ENCODE data around the gene PDE4D.

The PDE4D gene

DNA sequence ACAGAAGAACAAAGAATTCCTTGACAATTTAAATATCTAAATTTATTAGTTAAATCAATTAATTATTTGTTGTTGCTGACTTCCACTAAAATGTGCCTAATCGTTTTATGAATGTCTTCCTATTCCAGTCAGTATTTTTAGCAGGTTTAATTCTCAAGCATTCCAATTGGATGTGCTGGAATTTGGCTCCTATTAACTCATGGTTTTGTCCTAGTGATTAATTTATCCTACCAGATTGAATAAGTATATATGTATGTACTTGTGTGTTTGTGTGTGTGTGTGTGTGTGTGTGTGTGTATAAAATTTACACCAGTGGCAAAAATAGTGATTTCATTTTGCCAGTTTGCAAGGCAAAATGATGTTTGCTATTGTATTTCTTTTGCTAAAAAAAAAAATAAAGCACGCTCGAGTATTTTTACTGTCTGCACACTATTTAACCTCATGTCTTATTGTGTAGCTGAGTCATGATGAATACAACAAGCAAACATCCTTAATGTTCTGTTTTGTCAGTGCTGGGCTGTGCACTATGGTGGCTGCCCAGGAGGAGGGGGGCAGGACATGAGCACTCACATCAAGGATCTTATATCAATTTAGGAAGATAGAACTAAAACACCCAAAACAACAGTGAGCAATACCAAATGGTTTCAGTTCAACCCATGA lies 375.5 kb downstream of the PDE4D start:
- DNase-seq (ENCODE audit: low read depth in 2 of 2): no peak

DNA sequence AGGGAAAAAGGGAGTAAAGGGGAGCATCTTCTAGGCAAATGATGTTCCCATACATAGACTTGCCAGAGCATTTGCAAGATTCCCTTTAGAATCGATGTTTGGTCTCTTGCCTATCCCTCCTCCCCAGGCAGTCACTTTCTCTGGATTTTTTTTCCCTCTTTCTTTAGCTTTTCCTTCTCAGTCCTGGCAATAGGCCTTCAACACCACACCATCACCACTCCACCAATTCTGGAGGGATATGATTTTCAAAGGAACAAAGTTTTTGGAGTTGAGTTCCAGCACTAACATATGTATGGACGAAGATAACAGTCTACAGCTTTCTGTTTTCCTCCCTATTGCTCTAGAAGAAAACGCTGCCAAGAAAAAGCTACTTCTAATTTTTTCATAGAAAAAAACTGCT lies 377.4 kb downstream of the PDE4D start:
- no peak for DNase-seq (ENCODE audit: low read depth in 2 of 2)

DNA sequence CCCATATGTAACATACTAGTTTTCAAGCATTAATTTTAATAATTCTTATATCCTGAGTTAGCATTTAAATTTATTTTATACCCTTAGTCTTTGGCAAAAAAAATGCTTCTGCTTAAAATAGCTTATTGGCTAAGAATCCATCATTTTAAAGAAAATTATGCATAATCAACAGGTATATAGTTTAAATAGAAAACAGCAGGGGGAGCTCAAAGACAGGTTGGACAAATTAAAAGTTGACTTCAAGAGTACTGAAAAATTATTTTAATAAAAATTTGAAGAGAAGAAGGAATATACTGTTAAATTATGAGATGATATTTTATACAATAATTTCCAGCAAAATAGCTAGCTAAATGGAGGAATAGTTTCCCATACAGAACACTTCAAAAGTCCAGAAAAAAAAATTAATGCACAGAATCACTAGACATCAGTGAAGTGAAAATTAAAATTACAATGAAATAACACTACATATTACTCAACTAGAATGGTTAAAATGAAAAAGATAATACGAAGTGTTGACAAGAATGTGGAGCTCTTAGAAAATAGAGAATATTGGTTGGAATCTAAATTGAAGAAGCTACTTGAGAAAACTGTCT lies 387.1 kb downstream of the PDE4D start:
- no peak for DNase-seq (ENCODE audit: low read depth in 2 of 2)

DNA sequence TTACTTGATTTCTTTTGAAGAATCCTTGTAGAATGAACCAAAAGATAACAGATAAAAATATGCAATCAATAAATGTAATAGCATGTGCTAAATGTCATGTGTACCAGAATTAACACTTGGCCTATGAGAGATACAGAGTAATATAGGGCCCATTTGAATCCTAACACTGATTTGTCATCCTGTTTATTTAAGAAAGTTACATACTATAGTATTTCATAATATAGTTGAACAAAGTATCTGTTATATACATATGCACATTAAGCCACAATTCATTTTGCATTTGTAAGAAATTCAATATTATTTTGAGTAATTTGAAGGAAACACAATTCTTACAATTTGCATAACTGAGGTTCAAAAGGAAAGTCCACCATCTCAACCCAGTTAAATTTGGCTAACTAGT lies 389.5 kb downstream of the PDE4D start:
- no peak for DNase-seq (ENCODE audit: low read depth in 2 of 2)

DNA sequence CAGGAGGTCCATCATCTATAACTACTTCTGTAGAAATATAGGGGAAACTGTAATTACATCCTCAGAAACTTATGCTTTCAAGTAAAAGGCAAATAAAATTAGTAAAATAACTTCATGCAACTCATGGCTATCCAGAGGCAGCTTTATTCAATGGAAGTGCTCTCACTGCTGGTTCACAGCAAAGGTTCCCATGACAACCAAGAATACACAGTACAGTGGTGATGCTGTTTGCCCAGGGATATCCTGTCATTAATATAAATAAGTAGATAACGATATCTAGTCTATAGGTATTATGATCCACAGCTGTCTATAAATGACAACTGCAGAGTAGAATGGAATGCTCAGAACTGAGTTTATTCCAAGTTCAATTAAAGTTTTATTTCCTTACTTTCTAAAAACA lies 390.3 kb downstream of the PDE4D start:
- no peak for DNase-seq (ENCODE audit: low read depth in 2 of 2)

DNA sequence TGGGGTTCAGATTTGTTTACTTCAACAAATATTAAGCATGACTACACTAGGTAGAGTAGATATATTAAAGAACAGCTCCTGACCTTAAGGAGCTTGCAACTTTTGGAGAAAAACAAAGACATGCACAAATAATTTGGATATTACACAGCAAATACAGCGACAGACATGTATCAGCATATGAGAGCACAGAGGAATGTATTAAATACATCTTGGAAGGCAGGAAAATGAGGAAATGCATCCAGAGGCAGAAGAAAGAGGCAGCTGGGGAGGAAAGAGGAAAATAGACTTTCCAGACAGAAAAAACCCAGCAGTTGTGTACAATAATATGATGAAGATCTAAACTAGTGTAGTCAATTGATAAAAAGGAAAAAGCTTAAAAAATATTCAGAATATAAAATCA lies 392.2 kb downstream of the PDE4D start:
- no peak for DNase-seq (ENCODE audit: low read depth in 2 of 2)

DNA sequence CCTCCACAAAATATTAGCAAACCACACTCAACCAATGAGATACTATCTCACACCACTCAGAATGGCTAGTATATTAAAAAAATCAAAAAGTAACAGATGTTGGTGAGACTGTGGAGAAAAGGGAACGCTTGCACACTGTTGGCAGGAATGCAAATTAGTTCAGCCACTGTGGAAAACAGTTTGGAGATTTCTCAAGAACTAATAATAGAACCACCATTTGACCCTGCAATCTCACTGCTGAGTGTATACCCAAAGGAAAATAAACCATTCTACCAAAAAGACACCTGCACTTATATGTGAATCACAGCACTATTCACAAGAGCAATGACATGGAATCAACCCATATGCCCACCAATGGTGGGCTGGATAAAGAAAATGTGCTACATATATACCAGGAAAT lies 393.5 kb downstream of the PDE4D start:
- no peak for DNase-seq (ENCODE audit: low read depth in 2 of 2)

DNA sequence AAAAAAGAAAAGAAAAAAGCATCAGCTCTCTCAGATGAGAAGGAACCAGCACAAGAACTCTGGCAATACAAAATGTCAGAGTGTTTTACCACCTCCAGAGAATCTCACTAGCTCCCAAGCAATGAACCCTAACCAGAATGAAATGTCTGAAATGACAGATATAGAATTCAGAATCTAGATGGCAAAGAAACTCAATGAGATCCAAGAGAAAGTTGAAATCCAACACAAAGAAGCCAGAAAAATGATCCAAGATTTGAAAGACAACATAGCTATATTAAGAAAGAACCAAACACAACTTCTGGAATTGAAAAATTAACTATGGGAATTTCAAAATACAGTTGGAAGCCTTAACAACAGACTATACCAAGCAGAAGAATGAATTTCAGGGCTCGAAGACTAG lies 396.3 kb downstream of the PDE4D start:
- DNase-seq (ENCODE audit: low read depth in 2 of 2): no peak

DNA sequence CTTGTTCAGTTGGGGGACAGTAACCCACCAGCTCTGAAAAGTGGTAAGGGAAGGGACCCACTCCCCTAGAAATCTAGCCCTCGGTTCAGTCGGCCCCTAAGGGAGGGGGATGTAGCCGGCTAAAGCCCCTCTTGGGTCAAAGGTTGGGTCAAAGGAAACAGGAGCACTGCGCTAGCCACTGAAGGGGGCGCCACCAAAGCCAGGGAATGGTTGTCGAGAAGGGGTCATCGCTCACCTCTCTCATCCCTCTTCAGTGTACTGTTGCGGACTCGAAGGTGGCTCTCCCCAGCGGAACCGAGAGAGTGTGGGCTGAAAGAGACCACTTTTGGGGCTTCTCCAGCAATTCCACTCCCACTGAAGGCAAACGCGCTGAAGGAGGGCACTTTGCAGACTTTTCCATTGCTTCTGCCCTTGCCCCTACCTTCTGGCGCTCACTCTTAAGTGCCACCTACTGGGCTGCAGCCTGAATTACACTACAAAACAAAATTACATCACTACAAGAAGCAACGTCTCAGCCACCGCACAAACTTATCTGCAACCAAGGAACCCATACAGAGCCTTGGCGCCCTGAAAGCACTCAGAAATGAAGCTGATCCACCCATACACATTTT lies 396.9 kb downstream of the PDE4D start:
- DNase-seq (ENCODE audit: low read depth in 2 of 2): no peak

DNA sequence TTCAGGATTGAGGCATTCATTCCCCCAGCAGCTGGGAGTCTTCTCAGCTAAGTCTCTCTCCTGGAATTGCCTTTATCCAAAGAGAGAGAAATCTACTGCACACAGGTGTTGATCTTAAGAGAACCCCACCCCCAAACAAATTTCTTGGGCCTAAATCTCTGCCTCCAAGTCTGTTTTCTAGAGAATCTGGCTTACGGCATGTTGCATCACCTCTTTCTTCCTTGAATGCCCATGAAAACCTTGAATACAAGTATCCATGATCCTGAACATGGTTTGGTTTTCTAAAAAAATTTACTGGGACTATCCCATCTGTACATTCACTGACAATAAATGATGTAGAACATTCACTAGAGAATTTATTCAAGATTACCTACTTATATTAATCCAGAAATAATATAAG lies 401.6 kb downstream of the PDE4D start:
- no peak for DNase-seq (ENCODE audit: low read depth in 2 of 2)

DNA sequence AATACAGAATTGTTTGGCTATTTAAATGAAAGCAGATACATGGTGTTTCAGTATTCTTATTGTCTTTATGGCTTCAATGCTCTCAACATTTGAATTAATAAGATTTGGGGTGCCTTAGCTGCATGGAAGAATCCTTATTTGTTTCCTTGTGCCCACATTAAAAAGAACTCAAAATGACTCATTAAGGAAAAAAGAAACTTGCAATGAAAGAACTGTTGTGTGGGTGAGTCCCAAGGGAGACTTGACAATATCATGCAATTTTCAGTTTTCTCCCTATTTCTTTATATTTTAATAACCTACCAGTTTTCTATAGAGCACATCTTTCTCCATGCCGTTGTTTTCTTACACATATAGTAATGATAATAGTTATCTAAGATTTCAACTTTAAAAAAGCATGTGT lies 404.0 kb downstream of the PDE4D start:
- no peak for DNase-seq (ENCODE audit: low read depth in 2 of 2)

DNA sequence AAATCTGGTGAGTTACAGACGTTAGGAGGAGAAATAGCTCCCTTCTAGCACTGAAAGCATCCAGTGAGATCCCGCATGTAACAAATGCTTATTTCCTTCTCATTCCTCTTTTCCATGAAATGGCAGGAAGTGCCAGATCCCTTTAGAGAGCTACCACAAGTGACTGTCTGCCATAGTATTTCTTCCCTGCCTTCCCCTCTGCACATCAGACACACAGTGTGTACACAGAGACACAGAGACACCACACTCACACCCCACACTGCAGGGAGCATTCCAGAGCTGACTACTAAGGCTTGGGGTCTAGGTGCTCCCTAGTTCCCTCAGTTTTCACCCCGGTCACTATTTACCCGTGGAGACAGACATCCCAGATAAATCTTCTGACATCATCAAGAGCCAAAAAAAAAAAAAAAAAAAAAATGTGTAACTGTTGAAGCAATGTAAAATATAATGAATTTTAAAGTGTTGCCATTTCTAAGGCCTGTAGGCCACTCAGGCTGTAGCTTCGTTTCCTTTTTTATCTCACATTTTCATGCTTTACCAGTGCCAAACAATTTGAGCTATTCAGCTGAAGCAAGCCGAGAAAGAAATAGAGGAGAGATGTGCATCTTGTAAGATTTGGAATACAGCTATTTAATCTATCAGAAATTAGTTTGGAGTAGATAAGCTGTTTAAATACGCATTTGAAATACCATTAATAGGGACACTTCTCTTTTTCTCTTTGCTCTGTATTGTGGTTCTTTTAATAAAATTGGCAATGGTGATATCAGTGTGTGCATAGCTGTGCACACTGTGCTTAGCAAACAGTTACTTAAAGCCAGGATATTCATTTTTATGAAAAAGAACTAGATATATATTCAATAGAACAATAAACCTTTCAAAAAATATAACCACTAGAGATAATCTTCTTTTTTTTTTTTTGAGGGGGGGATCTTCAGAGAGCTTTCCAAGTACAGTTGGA lies 405.5 kb downstream of the PDE4D start:
- DNase-seq (ENCODE audit: low read depth in 2 of 2): no peak

DNA sequence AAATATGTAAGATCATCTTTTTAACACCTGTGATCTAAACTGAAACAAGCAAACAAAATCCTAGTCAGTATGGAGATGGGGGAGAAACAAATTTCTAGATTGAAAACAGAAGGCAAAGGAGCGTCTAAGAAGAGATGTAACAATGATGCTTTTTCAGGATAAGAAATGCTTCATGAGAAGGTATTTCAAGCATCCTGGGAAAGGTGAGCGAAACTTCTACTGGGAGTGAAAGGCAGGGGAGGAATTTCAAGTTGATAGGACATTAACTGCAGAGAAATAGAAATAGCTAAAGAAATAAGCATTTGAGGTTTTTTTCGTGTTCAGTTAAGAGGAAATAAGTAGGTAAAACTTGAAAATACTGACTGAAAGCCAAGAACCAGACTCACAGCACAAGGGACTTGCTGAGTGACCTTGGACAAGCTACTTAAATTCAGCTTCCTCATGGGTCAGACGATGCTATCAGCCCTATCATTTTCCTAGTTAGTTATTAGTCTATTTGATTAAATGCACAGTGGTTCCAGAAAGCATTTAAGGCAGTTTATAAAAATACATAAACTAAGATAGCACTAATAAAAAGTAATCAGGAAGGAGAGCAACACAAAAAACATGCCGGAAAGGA lies 406.3 kb downstream of the PDE4D start:
- no peak for DNase-seq (ENCODE audit: low read depth in 2 of 2)

DNA sequence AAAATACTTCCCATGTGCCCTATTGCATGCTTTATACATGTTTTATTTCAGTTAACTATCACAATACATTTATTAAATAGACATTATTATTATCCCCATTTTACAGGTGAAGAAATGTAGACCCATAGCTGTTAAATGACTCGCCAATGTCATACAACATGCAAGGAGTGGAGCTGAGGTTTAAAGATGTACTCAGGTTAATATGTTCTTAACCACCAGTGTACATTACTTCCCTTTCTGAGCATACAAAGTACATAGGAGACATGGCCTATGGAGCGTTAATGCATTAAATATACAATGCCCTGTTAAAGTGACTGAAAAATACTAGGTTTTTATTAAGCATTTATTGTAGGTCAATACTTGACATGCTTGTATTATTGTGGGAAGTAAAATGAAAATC lies 407.0 kb downstream of the PDE4D start:
- DNase-seq (ENCODE audit: low read depth in 2 of 2): no peak

DNA sequence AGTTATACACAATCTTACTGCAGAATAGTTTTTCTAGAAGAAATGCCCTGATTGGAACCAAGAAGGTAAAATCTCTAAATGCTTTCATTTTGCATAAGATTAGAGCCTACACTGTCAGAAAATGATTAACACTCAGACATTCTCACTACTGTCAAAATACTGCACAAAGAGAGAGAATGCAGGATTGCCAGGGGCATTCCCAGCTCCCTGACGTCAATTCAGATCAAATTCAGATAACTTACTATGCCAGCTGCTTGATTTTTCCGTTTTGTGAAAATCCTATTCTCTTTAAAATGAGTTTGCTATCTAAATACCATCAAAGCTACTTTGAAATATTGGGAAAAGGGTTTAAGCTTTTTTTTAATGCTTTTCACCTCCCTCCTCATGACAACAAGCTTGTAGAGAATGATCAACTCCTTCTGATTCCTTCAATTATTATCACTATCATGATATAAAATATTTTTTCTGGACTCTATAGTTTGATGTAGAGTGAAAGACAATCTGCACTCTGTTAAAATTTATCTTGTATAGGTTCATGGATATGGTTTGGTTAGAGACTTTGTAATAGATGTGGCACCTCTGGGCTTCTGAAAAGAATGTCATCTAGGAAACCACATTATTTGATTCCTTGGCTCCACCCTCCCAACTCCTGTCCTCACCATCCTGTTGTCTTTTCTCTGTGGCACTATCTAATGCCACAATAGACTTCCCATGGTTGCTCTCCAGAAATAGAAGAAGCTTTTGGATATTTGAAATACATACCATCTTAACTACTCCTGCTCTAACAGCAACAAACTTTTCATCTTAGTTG lies 407.7 kb downstream of the PDE4D start:
- DNase-seq (ENCODE audit: low read depth in 2 of 2): no peak

DNA sequence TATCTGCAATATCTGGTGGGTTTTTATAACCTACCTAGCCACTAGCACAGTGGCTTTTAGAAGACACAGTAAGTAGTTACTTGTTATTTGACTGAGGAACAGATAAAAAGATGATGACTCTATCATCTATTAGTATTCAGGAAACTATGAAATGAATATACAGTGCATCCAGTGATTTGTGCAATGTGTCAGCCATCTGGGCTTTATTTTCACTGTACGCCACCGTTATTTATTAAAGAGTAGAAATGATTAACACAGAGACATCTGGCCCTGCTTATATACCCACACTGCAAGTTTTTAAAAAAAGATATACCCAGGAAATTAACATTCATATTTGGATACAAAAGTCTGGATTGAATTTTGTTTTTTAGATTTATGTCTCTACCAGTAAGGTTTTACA lies 408.4 kb downstream of the PDE4D start:
- DNase-seq (ENCODE audit: low read depth in 2 of 2): no peak

DNA sequence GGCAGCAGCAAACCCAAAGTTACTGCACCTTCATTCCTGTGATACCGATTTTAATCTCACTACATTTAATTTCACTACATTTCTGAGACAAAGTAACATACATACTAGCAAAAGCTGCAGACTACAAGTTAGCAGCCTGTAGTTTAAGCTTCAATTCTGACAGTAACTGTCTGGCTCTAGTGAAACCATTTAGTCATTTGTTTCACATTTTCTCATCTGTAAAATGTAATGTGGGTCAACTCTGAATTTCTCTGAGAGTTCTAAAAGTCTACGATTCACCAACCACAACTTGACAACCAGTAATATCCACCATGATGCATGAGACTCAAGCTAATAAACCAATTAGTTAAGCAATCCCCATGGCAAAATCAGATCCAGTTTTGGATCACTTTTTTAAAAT lies 408.9 kb downstream of the PDE4D start:
- DNase-seq (ENCODE audit: low read depth in 2 of 2): no peak

DNA sequence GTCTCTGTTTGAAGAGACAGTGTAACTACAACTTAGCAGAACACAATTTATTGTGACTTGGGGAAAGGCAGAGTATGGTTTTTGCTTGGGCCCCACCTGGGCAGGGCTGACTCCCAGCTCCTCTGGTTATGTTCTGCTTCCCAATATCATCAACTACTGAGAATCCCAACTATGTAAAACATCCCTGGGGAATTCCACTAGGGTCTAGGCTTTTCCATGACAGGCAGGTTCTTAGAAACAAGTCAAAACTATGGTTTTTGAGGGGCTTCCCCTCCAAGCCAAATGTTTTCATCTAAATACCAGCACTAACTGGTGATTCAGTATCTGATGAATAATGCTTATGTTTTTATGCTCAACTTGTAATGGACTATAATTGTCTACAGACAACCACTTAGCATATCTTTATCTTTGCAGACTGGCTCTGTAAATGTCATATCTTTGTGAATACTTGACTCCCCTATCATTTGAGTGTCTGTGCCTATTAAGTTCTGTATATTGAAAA lies 409.5 kb downstream of the PDE4D start:
- DNase-seq (ENCODE audit: low read depth in 2 of 2): no peak

DNA sequence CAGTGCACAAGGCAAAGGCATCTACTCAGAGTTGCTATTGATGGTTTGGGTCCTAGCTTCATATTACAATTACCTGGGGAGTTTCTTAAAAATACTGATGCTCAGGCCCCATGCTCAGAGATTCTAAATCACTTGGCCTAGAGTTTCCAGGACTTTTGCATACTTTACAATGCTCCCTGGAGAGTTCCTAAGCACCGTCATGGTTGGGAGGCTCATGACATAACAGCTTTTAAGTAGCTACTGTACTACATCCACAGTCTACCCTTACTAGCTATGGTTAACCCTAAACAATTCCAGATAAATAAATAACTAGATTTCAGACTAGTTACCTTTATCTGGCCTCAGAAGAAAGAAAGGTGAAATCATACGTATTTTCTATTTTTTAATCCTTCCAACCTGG lies 414.4 kb downstream of the PDE4D start:
- DNase-seq (ENCODE audit: low read depth in 2 of 2): no peak

DNA sequence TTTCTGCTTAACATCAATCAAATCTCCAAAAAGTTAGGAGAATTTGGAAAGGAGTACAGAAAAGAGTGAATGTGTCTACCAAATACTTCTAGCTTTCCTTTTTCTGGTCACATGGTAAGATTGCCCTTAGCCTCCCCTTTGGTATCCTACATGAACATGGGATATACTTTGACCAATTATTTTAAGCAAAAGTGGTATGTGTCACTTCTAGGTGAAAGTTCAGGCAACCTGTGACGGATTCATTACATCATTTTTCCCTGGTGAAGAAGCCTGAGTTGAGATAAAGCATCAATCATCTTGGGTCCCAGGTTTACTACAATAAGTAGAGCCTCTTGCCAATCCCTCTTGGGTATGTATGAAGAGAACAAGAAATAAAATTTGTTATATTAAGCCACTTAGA lies 419.2 kb downstream of the PDE4D start:
- no peak for DNase-seq (ENCODE audit: low read depth in 2 of 2)

DNA sequence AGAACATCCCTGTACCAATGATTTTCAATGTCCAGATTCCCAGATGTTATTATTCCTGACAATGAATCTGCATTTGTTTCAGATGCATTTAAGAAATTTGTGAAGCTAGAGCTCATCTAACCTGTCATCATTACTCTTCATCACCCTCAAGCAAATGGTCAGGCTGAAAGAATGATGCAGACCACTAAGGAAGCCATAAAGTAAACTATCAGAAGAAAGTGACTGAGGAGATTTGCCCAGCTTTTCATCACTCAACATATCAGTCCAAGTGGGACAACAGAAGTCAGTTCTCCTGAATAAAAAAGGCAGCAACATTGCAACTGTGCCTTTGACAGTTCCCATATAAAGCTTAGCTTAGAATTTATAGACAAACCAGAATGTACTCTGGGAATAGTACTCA lies 419.9 kb downstream of the PDE4D start:
- DNase-seq (ENCODE audit: low read depth in 2 of 2): no peak
